Measurements from ENCODE around the gene PAK3.

PAK3 gene

DNA sequence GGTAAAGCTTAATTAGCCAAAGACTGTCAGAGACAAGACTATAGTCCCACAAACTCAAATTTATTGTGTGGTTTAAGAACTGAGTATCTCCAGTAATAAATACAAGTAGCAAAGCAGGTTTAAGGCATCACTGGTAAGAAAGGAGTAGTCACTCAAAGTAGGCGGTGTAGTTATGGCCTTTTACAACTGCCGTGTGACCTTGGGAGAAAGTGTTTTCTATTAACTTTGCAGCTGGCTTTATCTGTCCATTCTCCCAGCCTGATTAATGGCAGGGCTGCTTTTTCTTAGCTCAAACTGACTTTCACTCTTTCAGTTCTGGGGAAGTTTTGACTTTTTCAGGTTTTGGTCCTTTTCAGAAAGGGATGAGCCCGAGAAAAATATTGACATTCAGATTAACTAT lies 7.4 kb upstream of the PAK3 start:
- H2AFZ ChIP-seq (ENCODE audit: low read length): no peak overlapping the region
- H3K27me3 ChIP-seq (replicated peaks; ENCODE audit: insufficient read depth, low read length): no peaks in the 10 kb centered on the region
- no peak for DNase-seq
- H3K4me2 ChIP-seq (ENCODE audit: low read depth, low read length): no peak overlapping the region
- no peaks in the 10 kb centered on the region for H3K9me3 ChIP-seq (replicated peaks; ENCODE audit: insufficient read depth, low read length)
- H3K9me2 ChIP-seq (replicated peaks; ENCODE audit: insufficient read depth, low read length): no peaks in the 10 kb centered on the region; the same call in 1 of the 2 replicates
- no peak overlapping the region for H3K9ac ChIP-seq (ENCODE audit: low read length)
- H3K79me2 ChIP-seq (ENCODE audit: low read length): no peaks in the 10 kb centered on the region
- no peak overlapping the region for H3K4me3 ChIP-seq (ENCODE audit: low read length)
- H4K20me1 ChIP-seq (ENCODE audit: insufficient read depth, low read length): no peaks in the 10 kb centered on the region
- TF ChIP-seq, protein P1, sequence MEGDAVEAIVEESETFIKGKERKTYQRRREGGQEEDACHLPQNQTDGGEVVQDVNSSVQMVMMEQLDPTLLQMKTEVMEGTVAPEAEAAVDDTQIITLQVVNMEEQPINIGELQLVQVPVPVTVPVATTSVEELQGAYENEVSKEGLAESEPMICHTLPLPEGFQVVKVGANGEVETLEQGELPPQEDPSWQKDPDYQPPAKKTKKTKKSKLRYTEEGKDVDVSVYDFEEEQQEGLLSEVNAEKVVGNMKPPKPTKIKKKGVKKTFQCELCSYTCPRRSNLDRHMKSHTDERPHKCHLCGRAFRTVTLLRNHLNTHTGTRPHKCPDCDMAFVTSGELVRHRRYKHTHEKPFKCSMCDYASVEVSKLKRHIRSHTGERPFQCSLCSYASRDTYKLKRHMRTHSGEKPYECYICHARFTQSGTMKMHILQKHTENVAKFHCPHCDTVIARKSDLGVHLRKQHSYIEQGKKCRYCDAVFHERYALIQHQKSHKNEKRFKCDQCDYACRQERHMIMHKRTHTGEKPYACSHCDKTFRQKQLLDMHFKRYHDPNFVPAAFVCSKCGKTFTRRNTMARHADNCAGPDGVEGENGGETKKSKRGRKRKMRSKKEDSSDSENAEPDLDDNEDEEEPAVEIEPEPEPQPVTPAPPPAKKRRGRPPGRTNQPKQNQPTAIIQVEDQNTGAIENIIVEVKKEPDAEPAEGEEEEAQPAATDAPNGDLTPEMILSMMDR (IDR thresholded peaks at IDR 0.05; ENCODE audit: low read length): no peak
- TF ChIP-seq EZH2phosphoT487 (IDR thresholded peaks at IDR 0.05; ENCODE audit: low read length): no peak
- no peak for TF ChIP-seq EZH2 (optimal IDR thresholded peaks at IDR 0.05; ENCODE audit: low read depth, low read length)
- no peak overlapping the region for H3K27ac ChIP-seq (ENCODE audit: low read length)
- H3K4me1 ChIP-seq (ENCODE audit: low read length): no peaks in the 10 kb centered on the region
- H3F3A ChIP-seq (ENCODE audit: insufficient read depth, low read length): no peaks in the 10 kb centered on the region
- H3K36me3 ChIP-seq (replicated peaks; ENCODE audit: insufficient read depth, low read length): no peaks in the 10 kb centered on the region

DNA sequence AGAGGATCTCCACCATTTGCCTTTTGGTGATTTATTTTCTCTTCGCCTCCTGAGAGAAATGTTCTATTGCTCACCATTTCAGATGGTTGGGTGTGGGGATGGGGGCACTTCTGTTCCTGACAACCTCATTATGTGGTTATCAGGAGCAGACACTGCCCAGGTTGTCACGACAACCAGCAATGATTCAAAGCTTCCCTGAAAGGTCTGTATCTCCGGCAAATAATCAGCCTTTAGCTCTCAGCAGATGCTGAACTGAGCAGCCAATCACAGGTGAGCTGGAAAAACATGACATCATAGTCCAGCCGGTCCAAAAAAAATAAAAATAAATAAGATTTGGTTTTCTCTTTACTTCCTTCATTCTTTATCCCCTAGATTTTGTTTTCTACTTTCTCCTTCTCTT lies 5.5 kb upstream of the PAK3 start:
- no peak overlapping the region for H2AFZ ChIP-seq (ENCODE audit: low read length)
- no peaks in the 10 kb centered on the region for H3K79me2 ChIP-seq (ENCODE audit: low read length)
- DNase-seq: no peak
- no peaks in the 10 kb centered on the region for H3K9me3 ChIP-seq (replicated peaks; ENCODE audit: insufficient read depth, low read length)
- H3K27me3 ChIP-seq (replicated peaks; ENCODE audit: insufficient read depth, low read length): no peaks in the 10 kb centered on the region
- no peaks in the 10 kb centered on the region for H3K36me3 ChIP-seq (replicated peaks; ENCODE audit: insufficient read depth, low read length)
- H3K4me2 ChIP-seq (ENCODE audit: low read depth, low read length): no peak overlapping the region
- no peaks in the 10 kb centered on the region for H3F3A ChIP-seq (ENCODE audit: insufficient read depth, low read length)
- no peak overlapping the region for H3K27ac ChIP-seq (ENCODE audit: low read length)
- H3K9ac ChIP-seq (ENCODE audit: low read length): no peak overlapping the region
- no peak for TF ChIP-seq EZH2 (optimal IDR thresholded peaks at IDR 0.05; ENCODE audit: low read depth, low read length)
- TF ChIP-seq EZH2phosphoT487 (IDR thresholded peaks at IDR 0.05; ENCODE audit: low read length): no peak
- TF ChIP-seq, protein P1 (IDR thresholded peaks at IDR 0.05; ENCODE audit: low read length): no peak
- H3K4me1 ChIP-seq (ENCODE audit: low read length): no peaks in the 10 kb centered on the region
- no peak overlapping the region for H3K4me3 ChIP-seq (ENCODE audit: low read length)
- no peaks in the 10 kb centered on the region for H4K20me1 ChIP-seq (ENCODE audit: insufficient read depth, low read length)
- H3K9me2 ChIP-seq (replicated peaks; ENCODE audit: insufficient read depth, low read length): no peaks in the 10 kb centered on the region; the same call in 1 of the 2 replicates

DNA sequence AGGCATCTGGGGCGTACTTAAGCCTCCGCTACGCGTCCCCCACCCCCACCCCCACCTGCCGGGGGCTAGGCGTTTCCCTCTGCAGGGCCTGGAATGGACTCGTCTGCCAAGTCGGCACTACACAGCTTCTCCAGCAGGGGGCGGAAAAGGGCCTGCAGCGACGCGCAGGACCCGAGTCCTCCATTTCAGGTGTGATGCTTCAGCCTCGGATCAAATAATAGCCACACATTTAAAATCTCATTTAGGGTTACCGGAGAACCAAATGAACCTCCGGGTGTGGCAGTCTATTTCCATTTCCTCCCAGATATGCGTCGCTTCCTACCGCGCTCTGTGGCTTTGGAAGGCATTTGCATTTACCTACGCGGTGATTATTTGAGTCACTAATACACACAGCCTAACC lies 2.9 kb downstream of the PAK3 start:
- H3K4me1 ChIP-seq (ENCODE audit: low read length): no peaks in the 10 kb centered on the region
- H3K9me3 ChIP-seq (replicated peaks; ENCODE audit: insufficient read depth, low read length): no peaks in the 10 kb centered on the region
- no peak overlapping the region; the same call in 1 of the 2 replicates for H3K4me3 ChIP-seq (ENCODE audit: low read length)
- no peaks in the 10 kb centered on the region for H3F3A ChIP-seq (ENCODE audit: insufficient read depth, low read length)
- no peaks in the 10 kb centered on the region for H4K20me1 ChIP-seq (ENCODE audit: insufficient read depth, low read length)
- no peaks in the 10 kb centered on the region for H3K27me3 ChIP-seq (replicated peaks; ENCODE audit: insufficient read depth, low read length)
- peak overlapping the region; percentile 47 for H3K4me2 ChIP-seq (ENCODE audit: low read depth, low read length)
- no peak overlapping the region for H3K27ac ChIP-seq (ENCODE audit: low read length)
- peak; percentile 72 for DNase-seq
- no peaks in the 10 kb centered on the region for H3K79me2 ChIP-seq (ENCODE audit: low read length)
- peak overlapping the region; percentile 85 for H2AFZ ChIP-seq (ENCODE audit: low read length)
- H3K9ac ChIP-seq (ENCODE audit: low read length): no peak overlapping the region
- TF ChIP-seq, protein P1 (IDR thresholded peaks at IDR 0.05; ENCODE audit: low read length): peak; percentile 82
- TF ChIP-seq EZH2phosphoT487 (IDR thresholded peaks at IDR 0.05; ENCODE audit: low read length) (no peak), EZH2 (optimal IDR thresholded peaks at IDR 0.05; ENCODE audit: low read depth, low read length) (no peak)
- H3K36me3 ChIP-seq (replicated peaks; ENCODE audit: insufficient read depth, low read length): no peaks in the 10 kb centered on the region
- H3K9me2 ChIP-seq (replicated peaks; ENCODE audit: insufficient read depth, low read length): no peaks in the 10 kb centered on the region
